ENCODE measurements around the gene COL27A1.

Gene COL27A1

GRCh38 chr9:114221706-114222465 is 66.5 kb downstream of the COL27A1 start:
- Histone ChIP-seq H3K4me3 (ENCODE audit: low read length) (no peak overlapping the region), H3K9ac (ENCODE audit: low read length) (no peak overlapping the region), H3K36me3 (ENCODE audit: control insufficient read depth, low read depth, low read length) (no peaks in the 10 kb centered on the region), H3K27me3 (ENCODE audit: control insufficient read depth, insufficient read depth, low read length) (no peaks in the 10 kb centered on the region), H3K4me1 (ENCODE audit: control insufficient read depth, low read depth, low read length) (peaks cover 20% of the 10 kb centered on the region), H3K27ac (ENCODE audit: low read length) (no peak overlapping the region), H3K9me3 (ENCODE audit: control insufficient read depth, low read depth, low read length) (no peaks in the 10 kb centered on the region)

- H3K9me3 ChIP-seq (ENCODE audit: control insufficient read depth, low read depth, low read length), result no peaks in the 10 kb centered on the region
- H3K27me3 ChIP-seq (ENCODE audit: control insufficient read depth, insufficient read depth, low read length), result no peaks in the 10 kb centered on the region
- no peak overlapping the region for H3K27ac ChIP-seq (ENCODE audit: low read length)
- H3K9ac ChIP-seq (ENCODE audit: low read length), result no peak overlapping the region
- H3K36me3 ChIP-seq (ENCODE audit: control insufficient read depth, low read depth, low read length), result no peaks in the 10 kb centered on the region
- peaks cover 20% of the 10 kb centered on the region for H3K4me1 ChIP-seq (ENCODE audit: control insufficient read depth, low read depth, low read length)
- H3K4me3 ChIP-seq (ENCODE audit: low read length), result no peak overlapping the region
Observed at GRCh38 chr9:114223564-114224246, 68.4 kb downstream of the COL27A1 start.

- no peak overlapping the region for H3K27ac ChIP-seq (ENCODE audit: low read length)
- H3K4me3 ChIP-seq (ENCODE audit: low read length), result no peak overlapping the region
- no peaks in the 10 kb centered on the region for H3K36me3 ChIP-seq (ENCODE audit: control insufficient read depth, low read depth, low read length)
- H3K4me1 ChIP-seq (ENCODE audit: control insufficient read depth, low read depth, low read length), result peaks cover 20% of the 10 kb centered on the region
- no peaks in the 10 kb centered on the region for H3K27me3 ChIP-seq (ENCODE audit: control insufficient read depth, insufficient read depth, low read length)
- H3K9me3 ChIP-seq (ENCODE audit: control insufficient read depth, low read depth, low read length), result no peaks in the 10 kb centered on the region
- H3K9ac ChIP-seq (ENCODE audit: low read length), result no peak overlapping the region
Observed at GRCh38 chr9:114224247-114224610, 68.9 kb downstream of the COL27A1 start.

GRCh38 chr9:114225561-114226212 is 70.3 kb downstream of the COL27A1 start:
- H3K4me3 ChIP-seq (ENCODE audit: low read length), result no peak overlapping the region
- no peaks in the 10 kb centered on the region for H3K9me3 ChIP-seq (ENCODE audit: control insufficient read depth, low read depth, low read length)
- H3K27me3 ChIP-seq (ENCODE audit: control insufficient read depth, insufficient read depth, low read length), result no peaks in the 10 kb centered on the region
- H3K9ac ChIP-seq (ENCODE audit: low read length), result no peak overlapping the region
- H3K4me1 ChIP-seq (ENCODE audit: control insufficient read depth, low read depth, low read length), result peaks cover 20% of the 10 kb centered on the region
- H3K36me3 ChIP-seq (ENCODE audit: control insufficient read depth, low read depth, low read length), result no peaks in the 10 kb centered on the region
- H3K27ac ChIP-seq (ENCODE audit: low read length), result no peak overlapping the region

DNA sequence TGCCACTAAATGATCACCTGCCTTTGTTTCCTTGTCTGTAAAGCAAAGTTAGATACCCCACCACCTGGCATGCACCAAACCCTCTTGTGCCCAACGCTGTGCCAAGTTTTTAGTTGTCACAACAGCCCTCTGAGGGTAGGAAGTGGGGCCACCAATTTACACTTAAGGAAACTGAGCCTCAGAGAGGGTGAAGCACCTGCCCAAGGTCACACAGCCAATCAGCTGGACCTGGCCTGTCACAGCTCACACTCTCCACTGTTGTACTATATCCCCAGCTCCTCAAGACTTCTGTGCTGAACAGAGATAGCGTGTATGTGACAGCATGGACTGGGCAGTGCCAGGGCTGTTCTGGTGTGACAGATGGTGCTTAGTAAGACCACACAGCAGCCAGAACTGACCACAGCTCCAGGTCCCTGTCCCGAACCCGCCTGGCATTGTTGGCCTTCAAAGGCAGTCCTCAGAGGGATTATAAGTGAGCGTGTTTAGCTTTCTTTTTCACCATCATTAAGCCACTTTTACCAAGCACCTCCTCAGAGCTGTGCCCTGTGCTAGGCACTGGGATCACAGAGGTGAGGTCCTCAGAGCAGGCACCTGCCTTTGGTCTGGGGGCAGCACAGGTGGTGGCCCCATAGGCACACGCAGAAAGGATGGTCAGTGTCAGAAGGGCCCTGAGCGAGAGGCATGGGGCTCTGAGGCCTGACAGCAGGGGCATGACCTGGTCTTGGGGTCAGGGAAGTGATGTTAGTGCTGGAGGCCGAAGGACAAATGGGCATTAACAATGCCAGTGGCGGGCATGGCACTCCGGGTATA is 71.1 kb downstream of the COL27A1 start:
- no peak overlapping the region for H3K4me3 ChIP-seq (ENCODE audit: low read length)
- H3K27me3 ChIP-seq (ENCODE audit: control insufficient read depth, insufficient read depth, low read length), result no peaks in the 10 kb centered on the region
- H3K4me1 ChIP-seq (ENCODE audit: control insufficient read depth, low read depth, low read length), result peaks cover 20% of the 10 kb centered on the region
- no peaks in the 10 kb centered on the region for H3K9me3 ChIP-seq (ENCODE audit: control insufficient read depth, low read depth, low read length)
- no peaks in the 10 kb centered on the region for H3K36me3 ChIP-seq (ENCODE audit: control insufficient read depth, low read depth, low read length)
- no peak overlapping the region for H3K27ac ChIP-seq (ENCODE audit: low read length)
- H3K9ac ChIP-seq (ENCODE audit: low read length), result no peak overlapping the region

DNA sequence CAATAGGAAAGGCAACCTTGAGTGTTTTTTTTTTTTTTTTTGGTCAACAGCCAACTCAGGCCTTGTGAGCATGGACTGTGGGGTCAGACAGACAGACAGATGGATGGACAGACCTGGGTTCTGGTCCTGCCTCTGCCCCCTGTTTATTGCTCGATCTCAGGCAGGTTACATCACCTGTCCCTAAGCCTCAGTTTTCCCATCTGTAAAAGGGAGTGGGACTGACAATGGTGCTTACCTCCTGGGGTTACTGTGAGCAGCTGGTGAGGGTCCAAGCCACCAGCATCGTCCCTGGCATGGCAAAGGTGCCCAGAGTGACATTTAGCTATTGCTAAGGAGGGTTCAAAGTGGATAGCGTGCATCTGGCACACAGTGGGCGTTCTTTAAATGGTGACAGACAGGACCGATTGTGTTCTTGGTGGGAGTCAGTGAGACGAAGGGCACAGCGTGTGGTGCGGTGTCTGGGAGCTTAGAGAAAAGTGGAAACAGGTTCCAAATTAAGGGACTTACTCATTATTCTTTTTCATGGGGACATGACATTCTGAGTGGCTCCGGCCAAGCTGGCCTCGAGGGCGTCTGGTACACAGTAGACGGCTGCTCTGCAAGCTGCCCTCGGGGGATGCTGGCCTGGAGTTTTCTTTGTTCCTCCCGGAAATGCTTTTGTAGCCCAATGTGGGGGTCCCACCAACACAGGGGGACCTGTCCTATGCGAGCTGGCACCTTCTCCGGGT is 72.1 kb downstream of the COL27A1 start:
- H3K36me3 ChIP-seq (ENCODE audit: control insufficient read depth, low read depth, low read length), result no peaks in the 10 kb centered on the region
- no peaks in the 10 kb centered on the region for H3K27me3 ChIP-seq (ENCODE audit: control insufficient read depth, insufficient read depth, low read length)
- no peaks in the 10 kb centered on the region for H3K9me3 ChIP-seq (ENCODE audit: control insufficient read depth, low read depth, low read length)
- no peak overlapping the region for H3K4me3 ChIP-seq (ENCODE audit: low read length)
- no peak overlapping the region for H3K9ac ChIP-seq (ENCODE audit: low read length)
- no peak overlapping the region for H3K27ac ChIP-seq (ENCODE audit: low read length)
- H3K4me1 ChIP-seq (ENCODE audit: control insufficient read depth, low read depth, low read length), result peaks cover 20% of the 10 kb centered on the region

DNA sequence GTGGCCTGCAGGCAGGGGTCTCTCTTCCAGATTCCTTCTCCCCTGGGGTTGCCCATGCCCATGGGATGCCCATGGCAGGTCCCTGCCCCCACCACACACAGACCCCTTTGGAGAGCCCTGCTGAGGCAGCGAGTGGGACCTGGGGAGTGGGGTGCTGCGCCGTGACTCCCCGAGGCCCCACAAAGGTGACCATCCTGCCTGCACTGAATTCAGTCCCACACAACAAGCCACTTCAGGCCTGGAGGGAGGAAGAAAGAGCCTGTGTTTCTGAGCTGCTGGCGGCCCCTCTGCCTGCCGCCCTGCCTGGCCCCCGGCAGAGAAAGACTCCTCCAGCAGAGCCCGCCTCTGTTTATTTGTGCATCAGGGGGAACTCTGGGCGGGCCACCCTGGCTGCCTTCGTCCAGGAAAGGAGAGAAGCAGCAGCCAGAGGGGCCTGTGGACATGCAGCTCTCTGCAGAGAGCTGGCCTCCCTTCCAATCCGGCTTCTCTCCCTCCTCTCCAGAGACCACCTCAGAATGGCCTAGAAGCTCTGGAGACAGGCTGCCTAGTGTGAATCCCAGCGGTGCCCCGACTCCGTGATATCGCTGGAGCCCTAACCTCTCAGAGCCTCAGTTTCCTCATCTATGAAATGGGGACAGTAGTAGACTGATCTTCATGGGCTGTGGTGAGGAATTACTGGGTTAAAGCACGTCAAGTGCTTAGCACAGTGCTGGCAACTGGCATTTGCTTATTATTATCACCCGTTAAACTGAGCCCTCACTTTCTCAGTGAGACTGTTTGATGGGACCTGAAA is 72.9 kb downstream of the COL27A1 start:
- Histone ChIP-seq H3K9me3 (ENCODE audit: control insufficient read depth, low read depth, low read length) (no peaks in the 10 kb centered on the region), H3K4me3 (ENCODE audit: low read length) (no peak overlapping the region), H3K27me3 (ENCODE audit: control insufficient read depth, insufficient read depth, low read length) (no peaks in the 10 kb centered on the region), H3K27ac (ENCODE audit: low read length) (no peak overlapping the region), H3K4me1 (ENCODE audit: control insufficient read depth, low read depth, low read length) (peaks cover 20% of the 10 kb centered on the region), H3K9ac (ENCODE audit: low read length) (no peak overlapping the region), H3K36me3 (ENCODE audit: control insufficient read depth, low read depth, low read length) (no peaks in the 10 kb centered on the region)

- H3K9me3 ChIP-seq (ENCODE audit: control insufficient read depth, low read depth, low read length), result no peaks in the 10 kb centered on the region
- H3K4me1 ChIP-seq (ENCODE audit: control insufficient read depth, low read depth, low read length), result peaks cover 12% of the 10 kb centered on the region
- H3K9ac ChIP-seq (ENCODE audit: low read length), result no peak overlapping the region
- no peaks in the 10 kb centered on the region for H3K36me3 ChIP-seq (ENCODE audit: control insufficient read depth, low read depth, low read length)
- H3K4me3 ChIP-seq (ENCODE audit: low read length), result no peak overlapping the region
- no peaks in the 10 kb centered on the region for H3K27me3 ChIP-seq (ENCODE audit: control insufficient read depth, insufficient read depth, low read length)
- no peak overlapping the region for H3K27ac ChIP-seq (ENCODE audit: low read length)
Observed at GRCh38 chr9:114229295-114229694, 74.0 kb downstream of the COL27A1 start.

DNA sequence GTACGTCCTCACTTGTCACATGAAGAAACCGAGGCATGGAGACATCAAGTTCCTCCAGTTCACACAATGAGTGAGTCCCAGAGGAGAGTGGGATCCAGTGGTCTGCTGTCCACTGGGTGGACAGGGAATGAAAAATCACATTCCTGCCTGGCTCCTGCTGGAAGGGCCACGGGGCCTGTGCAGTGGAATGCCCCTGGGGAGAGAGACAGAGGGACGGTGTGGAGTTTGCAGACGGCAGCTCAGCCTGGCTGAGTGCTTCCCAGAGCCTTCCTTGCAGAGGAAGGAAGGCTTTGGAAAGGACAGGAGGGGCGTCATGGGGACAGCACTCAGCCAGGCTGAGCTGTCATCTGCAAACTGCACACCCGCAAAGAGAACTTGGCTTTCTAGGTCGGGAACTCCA is 74.7 kb downstream of the COL27A1 start:
- H3K27me3 ChIP-seq (ENCODE audit: control insufficient read depth, insufficient read depth, low read length), result no peaks in the 10 kb centered on the region
- H3K4me3 ChIP-seq (ENCODE audit: low read length), result no peak overlapping the region
- no peak overlapping the region for H3K9ac ChIP-seq (ENCODE audit: low read length)
- H3K9me3 ChIP-seq (ENCODE audit: control insufficient read depth, low read depth, low read length), result no peaks in the 10 kb centered on the region
- H3K27ac ChIP-seq (ENCODE audit: low read length), result no peak overlapping the region
- H3K36me3 ChIP-seq (ENCODE audit: control insufficient read depth, low read depth, low read length), result no peaks in the 10 kb centered on the region
- H3K4me1 ChIP-seq (ENCODE audit: control insufficient read depth, low read depth, low read length), result peaks cover 9% of the 10 kb centered on the region

DNA sequence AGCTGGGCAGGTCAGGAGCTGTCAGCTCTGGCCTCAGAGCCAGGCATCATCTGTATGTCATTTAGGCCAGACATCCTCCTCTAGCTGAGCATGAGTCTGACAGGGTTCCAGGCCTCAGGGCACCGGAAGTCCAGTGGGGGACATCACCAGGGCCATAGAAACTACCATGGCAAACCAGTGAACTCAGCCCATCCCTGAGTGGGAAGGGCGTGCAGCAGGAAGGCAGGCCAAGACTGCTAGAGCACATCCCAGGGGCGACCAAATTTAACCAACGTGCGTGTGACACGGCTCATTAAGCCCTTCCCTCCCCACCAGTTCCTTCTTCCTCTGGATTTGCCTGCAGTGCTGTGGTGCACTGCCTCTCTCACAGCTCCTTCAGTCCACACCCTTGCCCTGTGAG is 75.9 kb downstream of the COL27A1 start:
- Histone ChIP-seq H3K27me3 (ENCODE audit: control insufficient read depth, insufficient read depth, low read length) (no peaks in the 10 kb centered on the region), H3K9me3 (ENCODE audit: control insufficient read depth, low read depth, low read length) (no peaks in the 10 kb centered on the region), H3K9ac (ENCODE audit: low read length) (no peak overlapping the region), H3K27ac (ENCODE audit: low read length) (no peak overlapping the region), H3K4me1 (ENCODE audit: control insufficient read depth, low read depth, low read length) (no peaks in the 10 kb centered on the region), H3K4me3 (ENCODE audit: low read length) (no peak overlapping the region), H3K36me3 (ENCODE audit: control insufficient read depth, low read depth, low read length) (no peaks in the 10 kb centered on the region)

Measured in iPS-18a (cell line).